ENCODE data around the gene DCP2.

The DCP2 gene

DNA sequence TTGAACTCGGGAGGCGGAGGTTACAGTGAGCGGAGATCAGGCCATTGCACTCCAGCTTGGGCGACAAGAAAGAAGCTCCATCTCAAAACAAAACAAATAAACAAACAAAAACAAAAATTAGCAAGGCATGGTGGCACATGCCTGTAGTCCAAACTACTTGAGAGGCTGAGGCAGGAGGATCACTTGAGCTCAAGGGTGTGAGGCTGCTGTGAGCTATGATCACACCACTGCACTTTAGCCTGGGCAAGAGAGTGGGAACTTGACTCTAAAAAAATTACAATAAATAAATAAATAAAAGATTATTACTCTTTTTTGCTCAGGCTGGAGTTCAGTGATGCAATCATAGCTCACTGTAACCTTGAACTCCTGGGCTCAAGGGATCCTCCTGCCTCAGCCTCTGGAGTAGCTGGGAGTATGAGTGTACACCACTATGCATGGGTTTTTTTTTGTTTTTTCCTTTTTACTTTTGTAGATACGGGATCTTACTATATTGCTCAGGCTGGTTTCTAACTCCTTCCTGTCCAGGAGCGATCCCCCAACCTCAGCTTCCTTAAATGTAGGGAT is 9.0 kb upstream of the DCP2 start:
- DNase-seq (ENCODE audit: low read depth in 2 of 2): no peak

GRCh38 chr5:112968411-112969106 is 8.0 kb upstream of the DCP2 start:
- DNase-seq (ENCODE audit: low read depth in 2 of 2): no peak

DNA sequence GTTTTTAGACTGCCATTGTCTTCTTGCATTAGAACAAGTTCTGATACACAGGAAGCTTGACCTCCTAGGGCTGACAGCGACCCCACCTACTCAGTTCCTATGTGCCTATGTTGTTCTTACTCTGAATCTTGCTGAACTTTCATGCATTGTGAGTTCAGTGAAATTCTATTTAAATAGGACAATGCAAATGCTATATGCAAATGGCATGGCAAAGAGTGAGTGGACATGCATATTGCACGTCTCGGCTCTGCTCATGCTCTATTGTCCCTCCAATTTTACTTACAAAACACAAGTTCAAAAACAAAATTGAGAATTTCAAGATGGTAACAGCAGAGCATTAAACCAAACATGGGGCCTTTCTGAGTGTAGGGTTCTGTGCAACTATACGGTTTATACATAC is 5.3 kb upstream of the DCP2 start:
- no peak for DNase-seq (ENCODE audit: low read depth in 2 of 2)

DNA sequence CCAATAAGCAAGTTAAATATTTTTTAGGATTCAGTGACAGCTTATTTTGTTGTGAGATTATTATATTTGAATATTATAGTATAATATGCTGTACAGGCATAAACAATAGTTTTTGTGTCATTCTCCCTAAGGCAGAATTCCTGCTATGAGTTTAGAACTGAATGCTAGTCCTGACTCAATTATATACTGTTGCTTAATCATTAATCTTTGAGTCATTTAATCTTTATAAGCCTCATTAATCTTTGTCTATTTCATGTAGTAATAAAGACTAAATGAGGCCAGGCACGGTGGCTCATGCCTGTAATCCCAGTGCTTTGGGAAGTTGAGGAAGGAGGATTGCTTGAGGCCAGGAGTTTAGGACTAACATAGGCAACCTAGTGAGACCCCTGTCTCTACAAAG is 3.6 kb upstream of the DCP2 start:
- no peak for DNase-seq (ENCODE audit: low read depth in 2 of 2)

DNA sequence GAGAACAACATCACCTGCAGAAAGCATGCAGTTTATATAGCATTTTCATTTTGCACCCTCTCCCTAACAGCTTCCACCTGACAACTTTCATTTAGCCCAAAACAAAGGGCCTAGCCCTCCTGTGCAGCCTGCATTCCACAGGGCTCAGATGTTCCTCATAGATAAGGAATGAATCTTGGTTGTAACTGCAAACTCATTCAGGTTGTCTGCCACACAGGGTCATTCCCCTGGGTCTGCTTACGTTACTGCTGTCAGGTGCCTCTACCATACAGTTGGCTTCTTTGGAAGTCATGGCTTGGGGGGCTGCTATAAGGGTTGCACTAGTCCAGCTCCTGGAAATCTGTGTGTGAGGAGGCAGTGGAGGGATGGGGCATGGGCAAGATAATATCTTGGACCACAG is 2.7 kb upstream of the DCP2 start:
- no peak for DNase-seq (ENCODE audit: low read depth in 2 of 2)

DNA sequence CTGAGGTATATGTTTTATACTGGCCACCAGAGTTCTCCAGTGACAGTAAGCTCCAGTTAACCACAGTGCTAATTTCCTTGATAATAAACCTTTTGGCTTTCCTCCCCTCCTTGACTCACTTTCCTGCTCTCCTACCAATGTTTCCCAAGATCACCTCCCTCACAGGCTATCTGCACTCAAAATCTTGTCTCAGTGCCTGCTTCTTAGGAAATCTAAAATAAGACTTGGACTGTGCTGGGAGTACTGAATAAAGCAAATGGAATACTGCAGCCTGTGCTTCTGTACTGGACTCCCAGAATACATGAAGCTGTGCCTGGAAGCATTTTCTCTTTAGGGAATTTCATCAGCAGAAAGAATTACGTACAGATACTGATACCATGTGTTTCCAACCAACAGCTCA is 1.7 kb upstream of the DCP2 start:
- DNase-seq (ENCODE audit: low read depth in 2 of 2): no peak

GRCh38 chr5:112975721-112976431 is 722 bp upstream of the DCP2 start:
- no peak for DNase-seq (ENCODE audit: low read depth in 2 of 2)

DNA sequence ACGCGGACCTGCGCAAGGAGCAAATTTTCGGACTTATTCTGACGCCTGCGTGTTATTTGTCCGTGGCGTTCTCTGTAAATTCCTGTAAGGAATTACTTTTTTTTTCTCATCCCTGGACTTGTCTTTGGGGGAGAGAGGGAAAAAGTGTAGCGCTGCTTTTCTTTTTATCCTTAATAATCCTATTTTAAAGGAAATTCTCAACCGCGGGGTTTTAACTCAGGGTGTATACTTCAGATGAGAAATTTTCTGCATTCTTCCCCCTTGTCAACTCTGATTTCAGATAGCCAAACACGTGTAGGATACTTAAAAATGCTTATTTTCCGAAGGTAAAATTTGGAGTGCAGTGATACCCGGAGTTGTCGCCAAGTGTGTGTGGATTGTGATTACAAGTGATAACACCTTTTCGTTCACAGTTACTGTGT is 853 bp downstream of the DCP2 start:
- DNase-seq (ENCODE audit: low read depth in 2 of 2): no peak

DNA sequence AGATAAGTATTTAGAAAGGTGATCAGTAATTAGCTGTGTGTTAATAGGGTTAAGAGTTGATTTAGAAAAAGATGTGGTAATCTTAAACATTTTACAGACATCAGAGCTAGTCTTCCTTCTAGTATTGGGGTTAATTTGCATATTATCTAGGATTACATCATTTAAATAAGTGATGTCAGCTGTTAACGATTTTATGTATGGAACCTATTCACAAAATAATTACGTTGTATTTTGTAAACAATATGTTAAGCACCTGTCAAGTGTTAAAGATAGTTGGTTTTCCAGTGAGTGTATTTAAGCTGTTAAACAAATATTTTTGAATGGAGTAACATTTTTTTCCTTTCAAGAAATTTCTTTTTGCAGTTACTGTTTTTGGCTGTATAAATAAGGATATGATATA is 2.2 kb downstream of the DCP2 start:
- no peak for DNase-seq (ENCODE audit: low read depth in 2 of 2)

DNA sequence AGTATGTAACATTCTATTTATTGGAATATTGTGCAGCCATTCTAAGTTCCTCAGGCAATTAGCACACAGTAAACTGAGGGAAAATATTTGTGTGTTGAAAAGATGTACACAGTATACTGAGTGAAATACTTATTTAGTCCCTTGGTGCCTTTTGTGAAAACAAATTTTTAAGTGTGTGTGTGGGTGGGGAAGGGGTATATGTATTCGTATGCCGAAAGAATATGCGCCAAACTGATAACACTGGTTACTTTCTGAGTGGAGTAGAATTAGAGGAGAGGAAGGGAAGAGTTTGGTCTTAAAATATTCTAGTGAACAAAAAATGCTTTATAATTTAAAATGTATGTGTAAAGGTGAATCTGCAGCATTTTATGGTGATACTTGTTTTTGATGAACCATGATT is 3.1 kb downstream of the DCP2 start:
- DNase-seq (ENCODE audit: low read depth in 2 of 2): no peak

DNA sequence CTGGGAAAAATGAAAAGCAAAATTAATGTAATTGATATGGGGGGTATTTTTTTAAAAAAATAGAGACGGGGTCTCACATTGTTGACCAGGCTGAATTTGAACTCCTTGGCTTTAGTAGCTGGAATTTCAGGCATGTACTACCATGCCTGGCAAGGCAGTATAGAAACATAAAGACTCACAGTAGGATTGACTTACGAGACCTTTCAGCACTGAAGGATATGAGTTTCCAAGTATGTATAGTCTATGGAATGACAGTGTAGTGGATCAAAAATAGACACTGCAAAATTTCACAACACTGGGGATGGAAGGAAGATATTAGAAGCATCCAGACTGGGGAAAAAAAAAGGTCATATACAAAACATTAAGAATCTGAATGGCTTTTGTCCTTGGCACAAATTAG is 6.8 kb downstream of the DCP2 start:
- DNase-seq (ENCODE audit: low read depth in 2 of 2): no peak

DNA sequence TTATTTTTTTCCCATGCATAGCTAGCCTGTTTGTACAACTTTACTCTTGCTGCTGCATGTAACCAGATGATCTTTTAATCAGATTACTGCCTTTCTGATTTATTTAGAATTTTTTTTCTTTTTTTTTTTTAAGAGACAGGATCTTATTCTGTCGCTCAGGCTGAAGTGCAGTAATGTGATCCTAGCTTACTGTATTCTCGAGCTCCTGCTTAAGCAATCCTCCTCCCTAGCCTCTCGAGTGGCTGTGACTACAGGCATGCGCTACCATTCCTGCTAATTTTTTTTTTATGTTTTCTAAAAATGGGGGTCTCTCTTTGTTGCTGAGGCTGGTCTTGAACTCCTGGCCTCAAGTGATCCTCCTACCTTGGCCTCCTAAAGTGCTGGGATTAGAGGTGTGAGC is 9.6 kb downstream of the DCP2 start:
- DNase-seq (ENCODE audit: low read depth in 2 of 2): no peak

GRCh38 chr5:112995764-112996618 is 19.4 kb downstream of the DCP2 start:
- peak; percentile 63 to 76 for DNase-seq (ENCODE audit: low read depth in 2 of 2)

GRCh38 chr5:112996830-112997374 is 20.3 kb downstream of the DCP2 start:
- no peak for DNase-seq (ENCODE audit: low read depth in 2 of 2)

DNA sequence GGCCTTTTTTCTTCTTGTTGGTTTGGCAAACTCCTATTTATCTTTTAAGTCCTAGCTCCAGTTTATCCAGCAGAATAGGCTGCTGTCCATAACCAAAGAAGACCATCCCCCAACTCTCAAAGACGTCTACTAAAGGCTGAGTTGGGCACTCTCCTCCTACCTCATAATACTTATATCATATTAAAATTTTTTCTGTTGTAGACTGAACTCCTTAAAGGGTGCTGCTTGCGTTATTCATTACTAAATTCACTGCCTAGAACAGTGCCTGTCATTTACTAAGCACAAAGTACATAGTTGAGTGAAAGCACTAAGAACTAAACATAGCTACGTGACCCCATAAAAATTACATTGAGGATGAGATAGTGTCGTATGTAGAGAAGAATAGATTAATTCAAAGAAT is 21.7 kb downstream of the DCP2 start:
- DNase-seq (ENCODE audit: low read depth in 2 of 2): no peak

DNA sequence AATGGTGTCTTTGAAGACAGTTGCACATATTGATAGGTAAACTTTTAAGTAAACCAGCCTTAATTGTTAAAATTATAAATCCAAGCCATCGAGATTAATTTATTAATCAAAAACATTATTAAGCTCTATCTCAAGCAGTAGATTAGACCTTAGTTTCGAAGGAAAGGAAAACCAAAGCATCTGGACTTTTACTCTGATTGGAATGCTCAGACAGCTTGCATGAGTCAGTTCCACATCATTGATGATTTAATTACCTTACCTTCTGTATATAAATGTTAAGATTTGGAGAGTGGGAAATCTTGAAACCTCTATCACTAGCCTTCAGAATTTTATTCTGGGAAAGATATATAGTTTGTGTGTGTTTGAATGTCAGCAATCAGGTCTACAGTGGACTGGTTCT is 23.9 kb downstream of the DCP2 start:
- no peak for DNase-seq (ENCODE audit: low read depth in 2 of 2)

GRCh38 chr5:113002423-113002822 is 25.8 kb downstream of the DCP2 start:
- no peak for DNase-seq (ENCODE audit: low read depth in 2 of 2)

- DNase-seq (ENCODE audit: low read depth in 2 of 2): no peak
Observed at GRCh38 chr5:113003763-113004162, 27.2 kb downstream of the DCP2 start.

DNA sequence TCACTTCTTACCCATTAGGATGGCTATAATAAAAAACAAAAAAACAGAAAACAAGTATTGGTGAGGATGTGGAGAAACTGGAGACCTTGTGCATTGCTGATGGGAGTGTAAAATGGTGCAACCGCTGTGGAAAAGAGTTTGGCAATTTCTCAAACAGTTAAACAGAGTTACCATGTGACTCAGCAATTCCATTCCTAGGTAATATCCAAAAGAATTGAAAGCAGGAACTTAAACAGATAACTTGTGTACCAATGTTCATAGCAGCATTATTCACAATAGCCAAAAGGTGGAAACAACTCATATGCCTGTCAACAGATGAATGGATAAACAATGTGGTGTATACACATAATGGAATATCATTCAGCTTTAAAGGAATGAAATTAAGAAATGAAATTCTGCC is 28.9 kb downstream of the DCP2 start:
- DNase-seq (ENCODE audit: low read depth in 2 of 2): no peak

DNA sequence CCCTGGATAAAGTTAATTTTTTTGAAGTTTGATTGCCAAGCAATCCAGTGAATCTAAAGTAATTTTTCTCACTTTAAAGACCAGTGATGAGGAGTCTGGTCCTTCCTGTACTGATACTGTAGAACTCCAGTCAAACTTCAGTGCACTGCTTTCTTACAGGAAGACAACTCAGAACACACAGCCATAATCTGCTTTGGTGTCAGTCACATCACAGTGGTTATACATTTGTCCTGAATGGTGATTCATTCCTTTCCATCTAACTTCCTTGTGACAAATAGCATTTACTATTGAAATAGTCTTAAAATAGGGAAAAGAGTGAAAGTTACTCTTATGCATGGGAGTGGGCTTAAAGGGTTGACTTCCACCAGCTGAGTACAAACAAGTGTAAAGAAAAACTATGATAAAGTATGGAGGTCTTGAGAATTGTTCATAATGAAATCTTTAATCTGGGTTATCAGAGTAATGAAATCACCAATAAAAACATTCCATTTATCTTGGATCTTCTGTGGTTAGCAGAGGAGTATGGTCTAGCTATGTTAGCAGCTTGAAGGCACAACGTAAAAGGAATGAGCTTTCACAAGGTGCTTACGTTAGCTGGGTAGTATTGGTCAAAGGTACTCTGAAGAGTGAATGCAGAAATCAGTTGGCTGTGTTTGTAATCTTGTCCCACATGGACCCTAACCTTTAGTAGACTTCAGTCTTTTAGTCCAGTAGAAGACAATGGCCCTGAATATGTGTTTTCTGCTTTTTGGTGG is 41.5 kb downstream of the DCP2 start:
- DNase-seq (ENCODE audit: low read depth in 2 of 2): no peak

Measured in stimulated activated CD4-positive, alpha-beta T cell treated with anti-CD3 and anti-CD28 coated beads, Interleukin-4, amount 100 ng/mL, for 48 hours (primary cell).